ENCODE measurements around the gene OR1A2.
"Not testable (repeated sequence)": the region's sequence is repeated elsewhere in the genome, so short reads cannot be mapped to it uniquely, and the experiment has no call there.

OR1A2 gene

GRCh38 chr17:3197219-3197618 lies at the start of gene OR1A2:
Gene OR1A2, plus strand, starts transcription at chr17:3197519. Its CDS starts 0 bp downstream, at chr17:3197519.
- DNase-seq (ENCODE audit: low read depth, low spot score) = no peak
- no peaks in the 10 kb centered on the region for H3K36me3 ChIP-seq (ENCODE audit: control insufficient read depth, insufficient read depth, low read length)
- no CpG with 5 or more reads among the region's 4 CpGs for WGBS (ENCODE audit: insufficient coverage, insufficient read length)
- H3K9me3 ChIP-seq (ENCODE audit: control insufficient read depth, insufficient read depth, low read length) = peaks cover 2% of the 10 kb centered on the region
- no peaks in the 10 kb centered on the region for H3K4me1 ChIP-seq (ENCODE audit: control insufficient read depth, insufficient read depth, low read length)
- no peaks in the 10 kb centered on the region for H3K27me3 ChIP-seq (ENCODE audit: control insufficient read depth, insufficient read depth, low read length)
- H3K27ac ChIP-seq (ENCODE audit: low read length) = no peak within 1 kb of the TSS
- H3K4me3 ChIP-seq (ENCODE audit: low read length) = no peak within 1 kb of the TSS

- no CpG with 5 or more reads among the region's 1 CpG for WGBS (ENCODE audit: insufficient coverage, insufficient read length)
- peaks cover 2% of the 10 kb centered on the region; the same call in 1 of the 2 replicates for H3K4me1 ChIP-seq (ENCODE audit: control insufficient read depth, insufficient read depth, low read length)
- DNase-seq (ENCODE audit: low read depth, low spot score) = no peak
These were observed 40.1 kb upstream of the OR1A2 start for GRCh38 chr17:3157218-3157617.

DNA sequence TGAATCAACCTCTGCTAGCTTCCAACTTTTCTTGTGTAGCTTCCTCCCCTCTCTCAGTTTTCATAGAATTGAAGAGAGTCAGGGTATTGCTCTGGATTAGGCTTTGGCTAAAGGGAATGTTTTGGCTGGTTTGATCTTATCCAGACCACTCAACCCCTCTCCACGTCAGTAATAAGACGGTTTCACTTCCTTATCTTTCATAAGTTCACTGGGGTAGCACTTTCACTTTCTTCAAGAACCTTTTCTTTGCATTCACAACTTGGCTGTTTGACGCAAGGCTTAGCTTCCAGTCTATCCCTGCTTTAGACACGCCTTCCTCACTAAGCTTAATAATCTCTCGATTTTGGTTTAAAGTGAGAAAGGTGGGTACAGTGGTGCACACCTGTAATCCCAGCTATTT lies 29.7 kb upstream of the OR1A2 start:
- no peak for DNase-seq (ENCODE audit: low read depth, low spot score)
- no peak overlapping the region for H3K27ac ChIP-seq (ENCODE audit: low read length)
- H3K4me3 ChIP-seq (ENCODE audit: low read length) = no peak overlapping the region
- H3K4me1 ChIP-seq (ENCODE audit: control insufficient read depth, insufficient read depth, low read length) = no peaks in the 10 kb centered on the region
- H3K9me3 ChIP-seq (ENCODE audit: control insufficient read depth, insufficient read depth, low read length) = no peaks in the 10 kb centered on the region; the same call in 1 of the 2 replicates
- no CpG with 5 or more reads among the region's 5 CpGs for WGBS (ENCODE audit: insufficient coverage, insufficient read length)
- no peaks in the 10 kb centered on the region for H3K27me3 ChIP-seq (ENCODE audit: control insufficient read depth, insufficient read depth, low read length)
- no peaks in the 10 kb centered on the region for H3K36me3 ChIP-seq (ENCODE audit: control insufficient read depth, insufficient read depth, low read length)

More at GRCh38 chr17:3157218-3157617, 40.1 kb upstream of the OR1A2 start:
- Histone ChIP-seq H3K27ac (ENCODE audit: low read length) (no peak overlapping the region), H3K4me3 (ENCODE audit: low read length) (no peak overlapping the region), H3K9me3 (ENCODE audit: control insufficient read depth, insufficient read depth, low read length) (no peaks in the 10 kb centered on the region), H3K27me3 (ENCODE audit: control insufficient read depth, insufficient read depth, low read length) (0 out of 2 replicates have a peak, but pooled peaks cover 2% of the 10 kb centered on the region), H3K36me3 (ENCODE audit: control insufficient read depth, insufficient read depth, low read length) (no peaks in the 10 kb centered on the region)

GRCh38 chr17:3189961-3190360 lies 7.4 kb upstream of the OR1A2 start:
- H3K9me3 ChIP-seq (ENCODE audit: control insufficient read depth, insufficient read depth, low read length) = no peaks in the 10 kb centered on the region
- H3K4me3 ChIP-seq (ENCODE audit: low read length) = no peak overlapping the region
- H3K36me3 ChIP-seq (ENCODE audit: control insufficient read depth, insufficient read depth, low read length) = no peaks in the 10 kb centered on the region
- no peaks in the 10 kb centered on the region for H3K4me1 ChIP-seq (ENCODE audit: control insufficient read depth, insufficient read depth, low read length)
- DNase-seq (ENCODE audit: low read depth, low spot score) = no peak
- H3K27me3 ChIP-seq (ENCODE audit: control insufficient read depth, insufficient read depth, low read length) = no peaks in the 10 kb centered on the region
- H3K27ac ChIP-seq (ENCODE audit: low read length) = no peak overlapping the region
- WGBS (ENCODE audit: insufficient coverage, insufficient read length) = no CpG with 5 or more reads among the region's 4 CpGs

DNA sequence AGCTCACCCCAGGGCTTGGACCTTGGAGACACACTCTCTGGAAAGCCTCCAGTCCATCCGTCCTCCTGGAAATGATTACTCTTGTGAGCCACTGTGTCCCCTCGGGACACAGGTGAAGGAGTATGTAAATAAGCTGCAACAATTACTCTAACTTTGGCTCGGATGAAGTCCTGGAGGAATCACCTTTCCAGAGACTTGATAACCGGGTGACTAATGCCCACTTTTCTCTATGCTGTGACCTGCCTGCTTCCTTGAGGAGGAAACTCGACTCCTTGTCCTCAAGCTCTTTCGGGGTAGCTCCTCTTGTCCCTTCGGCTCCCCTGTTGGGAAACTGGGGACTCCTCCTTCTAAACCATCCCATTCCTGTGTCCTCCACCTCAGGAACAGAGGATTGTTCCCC lies 10.0 kb downstream of the OR1A2 start, which contains the start of gene OR1A1:
OR1A1 (plus strand) TSS at position 301 of the 400 bp plus-strand sequence. CDS start 7,954 bp downstream, outside the sequence.
- Histone ChIP-seq H3K9me3 (ENCODE audit: control insufficient read depth, insufficient read depth, low read length) (no peaks in the 10 kb centered on the region), H3K4me3 (ENCODE audit: low read length) (no peak within 1 kb of the TSS), H3K27me3 (ENCODE audit: control insufficient read depth, insufficient read depth, low read length) (no peaks in the 10 kb centered on the region), H3K4me1 (ENCODE audit: control insufficient read depth, insufficient read depth, low read length) (no peaks in the 10 kb centered on the region), H3K27ac (ENCODE audit: low read length) (no peak within 1 kb of the TSS), H3K36me3 (ENCODE audit: control insufficient read depth, insufficient read depth, low read length) (no peaks in the 10 kb centered on the region)
- no peak for DNase-seq (ENCODE audit: low read depth, low spot score)
- WGBS (ENCODE audit: insufficient coverage, insufficient read length) = no CpG with 5 or more reads among the region's 7 CpGs

GRCh38 chr17:3208484-3208883 lies 11.2 kb downstream of the OR1A2 start:
- H3K4me1 ChIP-seq (ENCODE audit: control insufficient read depth, insufficient read depth, low read length) = no peaks in the 10 kb centered on the region
- no peak overlapping the region for H3K27ac ChIP-seq (ENCODE audit: low read length)
- WGBS (ENCODE audit: insufficient coverage, insufficient read length) = no CpG with 5 or more reads among the region's 6 CpGs
- H3K9me3 ChIP-seq (ENCODE audit: control insufficient read depth, insufficient read depth, low read length) = no peaks in the 10 kb centered on the region
- H3K36me3 ChIP-seq (ENCODE audit: control insufficient read depth, insufficient read depth, low read length) = no peaks in the 10 kb centered on the region
- no peak overlapping the region for H3K4me3 ChIP-seq (ENCODE audit: low read length)
- no peak for DNase-seq (ENCODE audit: low read depth, low spot score)
- H3K27me3 ChIP-seq (ENCODE audit: control insufficient read depth, insufficient read depth, low read length) = no peaks in the 10 kb centered on the region

DNA sequence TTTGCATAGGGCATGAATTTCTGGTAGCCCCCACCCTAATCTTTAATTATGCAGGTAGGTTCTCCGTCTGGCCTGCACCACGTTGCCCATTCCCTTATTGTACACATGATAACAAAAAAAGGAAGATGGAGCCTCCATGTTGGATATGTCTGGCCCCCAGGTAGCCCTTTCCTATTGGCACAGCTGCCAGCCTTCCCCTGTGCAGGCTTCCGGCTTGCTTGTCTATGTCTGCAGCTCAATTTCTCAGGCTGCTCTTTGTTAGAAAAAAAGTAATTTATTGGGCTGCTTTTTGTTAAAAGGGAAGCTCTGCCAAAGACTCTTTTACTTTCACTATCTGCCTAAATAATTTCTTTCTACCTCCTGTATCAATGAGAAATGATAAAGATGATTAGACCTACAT lies 15.7 kb downstream of the OR1A2 start:
- H3K4me3 ChIP-seq (ENCODE audit: low read length) = no peak overlapping the region
- H3K27ac ChIP-seq (ENCODE audit: low read length) = no peak overlapping the region
- no CpG with 5 or more reads among the region's 3 CpGs for WGBS (ENCODE audit: insufficient coverage, insufficient read length)
- no peaks in the 10 kb centered on the region for H3K4me1 ChIP-seq (ENCODE audit: control insufficient read depth, insufficient read depth, low read length)
- DNase-seq (ENCODE audit: low read depth, low spot score) = no peak
- H3K36me3 ChIP-seq (ENCODE audit: control insufficient read depth, insufficient read depth, low read length) = no peaks in the 10 kb centered on the region
- H3K9me3 ChIP-seq (ENCODE audit: control insufficient read depth, insufficient read depth, low read length) = no peaks in the 10 kb centered on the region
- H3K27me3 ChIP-seq (ENCODE audit: control insufficient read depth, insufficient read depth, low read length) = no peaks in the 10 kb centered on the region

DNA sequence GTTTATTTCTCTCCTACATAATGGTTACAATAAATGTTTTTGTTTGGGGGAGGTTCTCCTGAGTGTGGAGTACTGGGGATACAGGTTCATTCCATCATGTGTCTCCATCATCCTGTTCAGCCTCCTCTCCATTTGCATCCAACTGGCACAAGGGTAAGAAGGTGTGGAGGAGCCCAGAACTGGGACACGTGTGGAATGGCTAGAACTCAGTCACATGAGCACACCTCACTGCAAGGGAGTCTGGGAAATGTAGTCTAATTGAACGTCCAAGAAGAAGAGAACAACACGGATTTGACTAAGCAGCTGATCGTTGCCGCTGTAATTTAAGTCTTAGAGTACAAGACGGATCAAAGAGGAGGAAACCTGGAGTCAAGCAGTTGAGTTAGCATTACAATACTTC lies 16.3 kb downstream of the OR1A2 start:
- WGBS (ENCODE audit: insufficient coverage, insufficient read length) = no CpG with 5 or more reads among the region's 6 CpGs
- DNase-seq (ENCODE audit: low read depth, low spot score) = peak; percentile 13
- Histone ChIP-seq H3K9me3 (ENCODE audit: control insufficient read depth, insufficient read depth, low read length) (no peaks in the 10 kb centered on the region), H3K4me3 (ENCODE audit: low read length) (no peak overlapping the region), H3K27me3 (ENCODE audit: control insufficient read depth, insufficient read depth, low read length) (no peaks in the 10 kb centered on the region), H3K27ac (ENCODE audit: low read length) (no peak overlapping the region), H3K4me1 (ENCODE audit: control insufficient read depth, insufficient read depth, low read length) (no peaks in the 10 kb centered on the region), H3K36me3 (ENCODE audit: control insufficient read depth, insufficient read depth, low read length) (no peaks in the 10 kb centered on the region)

GRCh38 chr17:3219978-3220377 lies 22.7 kb downstream of the OR1A2 start:
- not testable (repeated sequence) for H3K4me3 ChIP-seq (ENCODE audit: low read length); H3K4me1 ChIP-seq (ENCODE audit: control insufficient read depth, insufficient read depth, low read length); H3K27me3 ChIP-seq (ENCODE audit: control insufficient read depth, insufficient read depth, low read length); DNase-seq (ENCODE audit: low read depth, low spot score); H3K27ac ChIP-seq (ENCODE audit: low read length); H3K36me3 ChIP-seq (ENCODE audit: control insufficient read depth, insufficient read depth, low read length); H3K9me3 ChIP-seq (ENCODE audit: control insufficient read depth, insufficient read depth, low read length)
- no CpG with 5 or more reads among the region's 3 CpGs for WGBS (ENCODE audit: insufficient coverage, insufficient read length)

GRCh38 chr17:3221850-3222249 lies 24.5 kb downstream of the OR1A2 start:
- Histone ChIP-seq H3K4me1 (ENCODE audit: control insufficient read depth, insufficient read depth, low read length) (no peaks in the 10 kb centered on the region), H3K27me3 (ENCODE audit: control insufficient read depth, insufficient read depth, low read length) (no peaks in the 10 kb centered on the region), H3K27ac (ENCODE audit: low read length) (no peak overlapping the region), H3K36me3 (ENCODE audit: control insufficient read depth, insufficient read depth, low read length) (no peaks in the 10 kb centered on the region), H3K4me3 (ENCODE audit: low read length) (no peak overlapping the region), H3K9me3 (ENCODE audit: control insufficient read depth, insufficient read depth, low read length) (no peaks in the 10 kb centered on the region)
- DNase-seq (ENCODE audit: low read depth, low spot score) = no peak
- no CpG with 5 or more reads among the region's 2 CpGs for WGBS (ENCODE audit: insufficient coverage, insufficient read length)

DNA sequence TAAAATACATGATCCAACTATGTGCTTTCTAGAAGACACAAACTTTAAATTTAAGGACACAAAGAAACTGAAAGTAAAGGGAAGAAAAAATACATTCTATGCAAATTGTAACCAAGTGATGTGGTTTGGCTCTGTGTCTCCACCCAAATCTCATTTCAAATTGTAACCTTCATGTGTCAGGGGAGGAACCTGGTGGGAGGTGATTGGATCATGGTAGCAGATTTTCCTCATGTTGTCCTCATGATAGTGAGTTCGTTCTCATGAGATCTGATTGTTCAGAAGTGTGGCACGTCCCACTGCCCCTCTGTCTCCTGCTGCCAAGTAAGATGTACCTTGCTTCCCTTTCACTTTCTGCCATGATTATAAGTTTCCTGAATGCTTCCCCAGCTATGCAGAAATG lies 25.2 kb downstream of the OR1A2 start:
- no peak for DNase-seq (ENCODE audit: low read depth, low spot score)
- no CpG with 5 or more reads among the region's 2 CpGs for WGBS (ENCODE audit: insufficient coverage, insufficient read length)
- H3K4me3 ChIP-seq (ENCODE audit: low read length) = no peak overlapping the region
- no peaks in the 10 kb centered on the region for H3K4me1 ChIP-seq (ENCODE audit: control insufficient read depth, insufficient read depth, low read length)
- no peaks in the 10 kb centered on the region for H3K36me3 ChIP-seq (ENCODE audit: control insufficient read depth, insufficient read depth, low read length)
- no peaks in the 10 kb centered on the region for H3K27me3 ChIP-seq (ENCODE audit: control insufficient read depth, insufficient read depth, low read length)
- H3K9me3 ChIP-seq (ENCODE audit: control insufficient read depth, insufficient read depth, low read length) = no peaks in the 10 kb centered on the region
- no peak overlapping the region for H3K27ac ChIP-seq (ENCODE audit: low read length)

Measured in iPS DF 6.9 (cell line).